Measurements from ENCODE around the gene TAS1R2. TPM values are rescaled to one million over a fixed set of nuclear protein-coding genes. Genes with fewer than 3 reads are reported as not detected.

Gene TAS1R2
- total RNA-seq, 1 experiment from 2014 or later: not detected

GRCh38 chr1:18900303-18900841 lies 40.9 kb upstream of the TAS1R2 start:
- H2BK5ac ChIP-seq (ENCODE audit: insufficient read length, low read length): no peak overlapping the region
- H3K18ac ChIP-seq (ENCODE audit: insufficient read length, low read depth, low read length): no peak overlapping the region
- H4K91ac ChIP-seq (ENCODE audit: insufficient read length, low read depth, low read length): no peak overlapping the region
- no peak for TF ChIP-seq CTCF (conservative IDR thresholded peaks at IDR 0.05)
- no peak overlapping the region; a peak in 1 of 7 replicates for H3K27ac Mint-ChIP-seq
- no peak overlapping the region for H3K14ac ChIP-seq (ENCODE audit: insufficient read depth, low read length)
- no peaks in the 10 kb centered on the region for H3K9me3 ChIP-seq (ENCODE audit: control insufficient read depth, low read depth, low read length)
- no peak overlapping the region for H3K9ac ChIP-seq (ENCODE audit: extremely low read depth, insufficient read length, low read length)
- H3K4ac ChIP-seq (ENCODE audit: low read depth, low read length): no peak overlapping the region
- H3T11ph ChIP-seq (ENCODE audit: low read length): no peak overlapping the region
- H3K27me3 ChIP-seq (ENCODE audit: insufficient read depth, low read length): no peaks in the 10 kb centered on the region
- H4K8ac ChIP-seq (replicated peaks; ENCODE audit: insufficient read length, low read depth, low read length): no peak overlapping the region
- H3K27ac ChIP-seq (ENCODE audit: insufficient read length, low read depth, low read length): no peak overlapping the region
- no peak overlapping the region for H2AFZ ChIP-seq (ENCODE audit: low read length)
- H2BK120ac ChIP-seq (ENCODE audit: low read depth, low read length, poor library complexity, severe bottlenecking): no peak overlapping the region
- peak overlapping the region; percentile 24 to 62; a peak in 3 of 5 replicates for H3K4me3 Mint-ChIP-seq
- peaks cover 0 to 2% (median 0%) of the 10 kb centered on the region in 3 experiments; a peak in 4 of 7 replicates for H3K36me3 Mint-ChIP-seq (ENCODE audit: insufficient read depth in 1 of 3, low read depth in 3 of 3)
- no peaks in the 10 kb centered on the region for H3K79me2 ChIP-seq (ENCODE audit: insufficient read depth, low read length)
- H2AK5ac ChIP-seq (ENCODE audit: insufficient read length, low read length): no peak overlapping the region
- no peak overlapping the region for H3K23ac ChIP-seq (ENCODE audit: insufficient read length, low read depth, low read length)
- no peaks in the 10 kb centered on the region for H4K20me1 ChIP-seq (ENCODE audit: control insufficient read depth, insufficient read depth, insufficient read length)
- no peak overlapping the region for H3K56ac ChIP-seq (ENCODE audit: insufficient read length, low read depth, low read length)
- H3K79me1 ChIP-seq (ENCODE audit: insufficient read depth, low read depth, low read length, poor library complexity, severe bottlenecking): no peaks in the 10 kb centered on the region
- no peak overlapping the region for H4K5ac ChIP-seq (ENCODE audit: insufficient read length, low read depth, low read length)
- no peak overlapping the region for H3K4me2 ChIP-seq (ENCODE audit: insufficient read depth, insufficient read length, low read length)
- no peak overlapping the region for H2BK20ac ChIP-seq (ENCODE audit: low read depth, low read length, poor library complexity, severe bottlenecking)
- H2BK15ac ChIP-seq (ENCODE audit: low read depth, low read length): no peak overlapping the region
- DNase-seq: no peak
- no peaks in the 10 kb centered on the region for H3K4me1 ChIP-seq (ENCODE audit: insufficient read depth, low read length)
- no CpG with 5 or more reads among the region's 10 CpGs for WGBS (ENCODE audit: extremely low coverage, insufficient read length, low lambda C conversion rate)
- H3K9me3 Mint-ChIP-seq: no peaks in the 10 kb centered on the region
- H3K23me2 ChIP-seq (ENCODE audit: insufficient read length, low read depth, low read length, poor library complexity, severe bottlenecking): peaks cover 4% of the 10 kb centered on the region
- no peak overlapping the region for H2BK12ac ChIP-seq (ENCODE audit: insufficient read length, low read depth, low read length)
- peaks cover 12 to 16% of the 10 kb centered on the region in 2 experiments for H3K4me1 Mint-ChIP-seq
- peaks cover 8% of the 10 kb centered on the region; the same call in 1 of the 2 replicates for H3K27me3 Mint-ChIP-seq (ENCODE audit: low read depth)

All from H9 (cell line).